ENCODE results near the gene PRKCE.

Gene PRKCE

DNA sequence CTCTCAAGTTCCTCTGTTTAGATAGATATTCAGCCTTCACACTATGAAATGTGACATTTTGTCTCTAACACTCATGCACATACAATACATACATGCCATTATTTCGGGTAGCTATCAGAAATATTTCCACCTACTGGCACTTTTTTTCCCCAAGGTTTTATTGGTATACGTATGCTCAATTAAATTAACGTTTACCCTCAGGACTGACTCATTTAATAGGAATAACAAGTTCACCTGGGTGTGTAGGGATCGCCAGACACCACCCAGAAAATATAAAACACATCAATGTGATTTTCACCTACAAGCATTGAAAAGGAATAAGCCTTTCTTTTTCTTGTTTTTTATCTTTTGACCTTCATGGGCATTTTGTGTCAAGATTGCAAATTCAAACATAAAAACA, 507.2 kb downstream of the PRKCE start:
- H3K4me3 ChIP-seq (ENCODE audit: low read length): no peak overlapping the region
- DNase-seq (ENCODE audit: low read depth): no peak
- no peak for TF ChIP-seq CTCF (conservative IDR thresholded peaks at IDR 0.05; ENCODE audit: low read depth, low read length)

DNA sequence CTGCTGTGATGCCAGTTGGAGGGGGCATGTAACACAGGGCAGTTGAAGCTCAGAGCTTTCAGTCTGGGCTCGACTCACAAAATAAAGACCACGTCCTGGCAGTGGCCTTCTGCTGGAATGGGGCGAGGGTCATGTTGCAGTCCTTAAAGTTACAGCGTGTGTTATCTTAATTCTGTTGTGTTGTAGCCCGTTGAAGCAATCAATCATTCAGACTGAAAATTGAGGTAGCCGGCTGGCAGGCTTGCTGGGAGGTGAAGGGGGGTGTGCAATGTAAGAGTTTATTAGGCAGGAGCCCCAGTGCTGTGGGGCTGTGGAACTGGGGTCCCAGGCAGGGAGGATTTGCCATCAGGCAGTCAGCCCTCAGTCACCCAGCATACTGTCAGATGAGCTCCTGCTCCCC, 508.9 kb downstream of the PRKCE start:
- H3K4me3 ChIP-seq (ENCODE audit: low read length): no peak overlapping the region
- no peak for TF ChIP-seq CTCF (conservative IDR thresholded peaks at IDR 0.05; ENCODE audit: low read depth, low read length)
- DNase-seq (ENCODE audit: low read depth): no peak

- TF ChIP-seq CTCF (conservative IDR thresholded peaks at IDR 0.05; ENCODE audit: low read depth, low read length): no peak
- DNase-seq (ENCODE audit: low read depth): no peak
- H3K4me3 ChIP-seq (ENCODE audit: low read length): no peak overlapping the region
Observed at GRCh38 chr2:46161315-46161714, 509.8 kb downstream of the PRKCE start.

DNA sequence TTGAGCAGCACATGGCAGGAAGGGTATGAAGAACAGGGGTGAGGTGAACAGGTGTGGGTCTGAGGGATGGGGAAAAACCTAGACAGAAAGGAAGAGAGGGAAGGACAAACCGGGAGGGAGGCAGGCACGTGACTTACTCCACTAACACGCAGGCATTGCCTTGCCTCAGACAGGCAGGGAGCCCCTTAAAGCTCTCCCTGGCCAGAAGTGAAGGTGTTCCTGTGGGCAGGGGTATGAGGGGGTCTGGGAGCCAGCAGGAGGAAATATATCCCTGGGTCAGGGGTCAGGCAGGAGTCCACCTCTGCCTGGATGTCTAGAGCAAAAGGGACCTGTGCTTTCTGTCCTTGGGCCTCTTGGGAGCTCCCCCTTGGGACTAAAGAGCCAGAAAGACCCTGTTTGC, 510.4 kb downstream of the PRKCE start:
- TF ChIP-seq CTCF (conservative IDR thresholded peaks at IDR 0.05; ENCODE audit: low read depth, low read length): no peak
- no peak overlapping the region for H3K4me3 ChIP-seq (ENCODE audit: low read length)
- DNase-seq (ENCODE audit: low read depth): no peak

DNA sequence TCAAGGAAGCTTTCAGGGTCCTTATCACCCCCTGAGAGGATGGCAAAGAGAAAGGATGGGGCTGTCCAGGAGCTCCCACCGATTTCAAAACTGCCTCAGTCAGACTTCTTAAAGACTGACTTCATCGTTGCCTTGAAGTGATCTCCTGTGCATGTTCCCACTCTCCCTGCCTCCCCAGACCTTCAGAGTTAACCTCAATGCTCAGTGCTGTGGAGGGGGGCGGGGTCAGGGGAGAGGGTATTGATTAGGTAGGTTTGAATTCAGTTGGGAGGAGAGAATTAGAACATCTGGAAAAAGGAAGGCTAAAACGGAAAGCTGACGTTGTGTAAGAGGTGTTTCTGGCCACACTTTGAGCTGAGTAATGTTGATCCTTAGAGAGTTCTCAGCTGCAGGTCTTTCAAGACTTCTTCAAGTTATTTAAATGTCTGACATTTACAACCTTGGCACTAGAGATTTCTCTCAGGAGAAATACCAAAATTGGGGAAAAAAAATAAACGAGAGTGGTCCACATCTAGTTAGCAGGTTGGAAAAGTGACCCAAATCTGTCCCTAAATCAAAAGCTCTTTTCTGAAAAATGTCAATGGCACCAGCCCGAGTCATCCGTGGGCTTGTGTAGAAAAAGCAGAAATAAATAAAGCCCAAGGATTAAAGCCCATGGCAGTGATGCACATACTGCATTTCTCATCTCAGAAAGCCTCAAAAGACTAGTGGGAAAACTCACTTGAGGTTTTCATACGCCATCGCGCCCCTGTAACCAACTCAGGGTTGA, 511.0 kb downstream of the PRKCE start:
- no peak for DNase-seq (ENCODE audit: low read depth)
- no peak for TF ChIP-seq CTCF (conservative IDR thresholded peaks at IDR 0.05; ENCODE audit: low read depth, low read length)
- no peak overlapping the region for H3K4me3 ChIP-seq (ENCODE audit: low read length)

DNA sequence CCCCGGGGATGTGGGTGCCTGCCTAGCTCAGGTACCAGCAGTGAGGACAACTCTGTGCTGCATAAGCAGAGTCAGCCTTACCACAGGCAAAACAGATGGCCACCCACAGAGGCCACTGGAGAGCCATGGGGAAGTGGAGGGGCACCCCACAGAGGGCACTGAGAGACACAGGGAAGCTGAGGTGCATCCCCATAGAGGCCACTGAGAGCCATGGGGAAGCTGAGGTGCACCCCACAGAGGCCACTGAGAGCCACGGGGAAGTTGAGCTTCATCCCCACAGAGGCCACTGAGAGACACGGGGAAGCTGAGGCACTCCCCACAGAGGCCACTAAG, 511.6 kb downstream of the PRKCE start:
- no peak for TF ChIP-seq CTCF (conservative IDR thresholded peaks at IDR 0.05; ENCODE audit: low read depth, low read length)
- H3K4me3 ChIP-seq (ENCODE audit: low read length): no peak overlapping the region
- no peak for DNase-seq (ENCODE audit: low read depth)

DNA sequence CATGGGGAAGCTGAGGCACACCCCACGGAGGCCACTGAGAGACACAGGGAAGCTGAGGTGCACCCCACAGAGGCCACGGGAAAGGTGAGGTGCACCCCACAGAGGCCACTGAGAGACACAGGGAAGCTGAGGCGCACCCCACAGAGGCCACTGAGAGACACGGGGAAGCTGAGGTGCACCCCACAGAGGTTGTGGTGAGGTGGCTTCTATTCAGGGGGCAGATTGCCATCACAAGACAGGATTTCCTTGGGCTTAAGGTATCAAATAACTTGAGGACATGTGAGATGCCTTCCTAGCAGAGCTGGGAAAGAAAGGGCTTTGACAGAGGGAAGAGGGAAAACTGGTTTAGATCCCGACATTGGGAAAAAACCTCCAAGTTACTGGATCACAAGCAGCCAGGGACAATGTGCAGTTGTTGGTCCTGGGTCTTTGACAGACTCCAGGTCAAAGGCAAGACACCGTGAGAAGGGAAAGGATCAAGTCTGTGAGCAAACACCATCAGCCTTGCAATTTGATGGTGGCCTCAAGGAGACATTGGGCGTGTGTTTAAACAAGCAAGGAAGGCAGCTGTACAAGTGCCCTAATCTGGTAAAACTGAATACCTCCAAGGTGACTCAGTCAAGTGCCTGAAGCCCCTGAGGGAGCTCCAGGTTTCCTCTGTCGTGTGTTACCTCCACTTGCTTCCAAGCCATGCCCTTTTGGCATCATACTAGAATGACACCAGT, 512.5 kb downstream of the PRKCE start:
- TF ChIP-seq CTCF (conservative IDR thresholded peaks at IDR 0.05; ENCODE audit: low read depth, low read length): no peak
- no peak for DNase-seq (ENCODE audit: low read depth)
- H3K4me3 ChIP-seq (ENCODE audit: low read length): no peak overlapping the region
